SH-SY5Y (cell line): ENCODE measurements around the gene KLKB1.

Source experiments
- GATA2 ChIP-seq: IDR thresholded peaks from 2 replicates; pipeline ENCODE4 v1.6.1; 2011; ENCODE audit warnings: mild to moderate bottlenecking, low read depth, low read length
- GATA3 ChIP-seq: IDR thresholded peaks from 2 replicates; pipeline ENCODE4 v1.6.1; 2011; ENCODE audit warnings: low read depth, mild to moderate bottlenecking, low read length, moderate library complexity

The KLKB1 gene

DNA sequence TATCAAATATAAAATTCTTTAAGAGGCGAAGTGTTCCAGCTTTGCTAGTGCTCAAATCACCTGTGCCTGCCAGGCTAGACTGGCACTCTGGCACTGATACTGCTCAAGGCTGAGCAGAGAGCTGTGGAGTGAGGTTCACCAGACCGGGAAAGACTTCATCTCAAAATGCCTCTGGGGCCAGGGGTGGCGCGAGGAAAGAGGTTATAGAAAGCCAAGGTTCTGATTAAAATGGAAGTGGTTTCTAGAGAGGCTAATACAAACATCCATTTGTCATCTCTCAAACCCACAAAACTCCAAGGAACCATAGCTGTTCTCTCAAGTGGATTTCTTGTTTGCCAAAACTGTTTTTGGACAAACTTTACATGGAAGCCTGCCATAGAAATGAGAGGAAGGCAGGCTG is 80.2 kb downstream of the KLKB1 start:
- TF ChIP-seq GATA2: no peak
- no peak for TF ChIP-seq GATA3

DNA sequence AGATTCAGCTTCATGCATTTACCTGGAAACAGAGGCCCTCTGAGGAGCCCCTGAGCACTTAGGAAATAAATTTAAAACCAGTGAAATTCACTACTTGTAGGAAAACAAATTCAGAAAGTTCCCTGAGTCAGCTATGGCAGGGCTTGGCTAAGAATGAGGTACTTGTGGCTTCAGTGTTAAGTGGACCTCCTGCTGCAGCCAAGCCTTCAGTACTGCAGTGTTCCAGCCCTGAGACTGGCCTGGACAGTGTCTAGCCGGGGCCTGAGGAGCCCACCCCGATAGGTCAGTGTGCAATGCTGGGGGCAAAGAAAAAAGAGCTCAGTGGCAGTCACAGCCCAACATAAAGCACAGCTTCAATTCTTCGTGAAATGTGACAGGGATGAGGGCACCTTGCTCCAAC is 80.6 kb downstream of the KLKB1 start:
- no peak for TF ChIP-seq GATA2
- TF ChIP-seq GATA3: no peak
